PC-3 (cell line): ENCODE data around the gene AFDN. TPM values are rescaled to one million over a fixed set of nuclear protein-coding genes. Genes with fewer than 3 reads are reported as not detected.

Experiments used
- ATAC-seq: fragments of 200-7000 bp; cut with Tn5 transposase; 2 replicates; pipeline ENCODE4 v1.9.1; 2020; ENCODE audit warnings: mild to moderate bottlenecking, moderate library complexity
- BruUV-seq: library from RNA; stranded (reverse); fragments of 400-500 nt; replicated peaks from 2 replicates; lab custom pipeline; 2021; lab: Mats Ljungman, UMichigan
- CTCF ChIA-PET: fragments of 300-600 bp; sonication (Branson Sonifier 250); formaldehyde crosslinking; loops from one replicate; lab custom pipeline; 2022; ENCODE audit warnings: antibody characterized with exemption; lab: Charles Lee
- POLR2A ChIA-PET: fragments of 300-600 bp; sonication (Branson Sonifier 250); formaldehyde crosslinking; loops from one replicate; lab custom pipeline; 2022; ENCODE audit warnings: antibody characterized with exemption; ENCODE audit not compliant: unreplicated experiment; lab: Charles Lee
- DNase-seq: peaks from one replicate; pipeline ENCODE4 v3.0.0-alpha.2; 2015
- H2AFZ ChIP-seq: fragments of 300-600 bp; sonication (generic); 2 replicates; pipeline ENCODE4 v1.6.0; 2016; ENCODE audit warnings: antibody characterized with exemption, low read length
- H3F3A ChIP-seq: fragments of 300-600 bp; sonication (generic); one replicate; pipeline ENCODE4 v1.6.0; 2017; ENCODE audit warnings: antibody characterized with exemption, low read length, control low read depth, mild to moderate bottlenecking; ENCODE audit not compliant: unreplicated experiment
- H3K27ac ChIP-seq: fragments of 300-600 bp; sonication (generic); 2 replicates; pipeline ENCODE4 v1.5.1; 2016; ENCODE audit warnings: mild to moderate bottlenecking, low read length
- H3K27me3 ChIP-seq: fragments of 300-600 bp; sonication (generic); 2 replicates; pipeline ENCODE4 v1.6.1; 2016; ENCODE audit warnings: low read length, mixed read lengths
- H3K36me3 ChIP-seq: fragments of 300-600 bp; sonication (generic); 2 replicates; pipeline ENCODE4 v1.6.1; 2016; ENCODE audit warnings: low read depth, mixed run types, low read length, mixed read lengths
- H3K4me1 ChIP-seq: fragments of 300-600 bp; sonication (generic); 2 replicates; pipeline ENCODE4 v1.5.1; 2016; ENCODE audit warnings: low read length; ENCODE audit not compliant: insufficient read depth
- H3K4me2 ChIP-seq: fragments of 300-600 bp; sonication (generic); 2 replicates; pipeline ENCODE4 v1.6.0; 2016; ENCODE audit warnings: low read length
- H3K4me3 ChIP-seq: fragments of 300-600 bp; sonication (generic); 2 replicates; pipeline ENCODE4 v1.5.1; 2016; ENCODE audit warnings: mild to moderate bottlenecking, low read length, mixed read lengths
- H3K79me2 ChIP-seq: fragments of 300-600 bp; sonication (generic); 2 replicates; pipeline ENCODE4 v1.6.1; 2017; ENCODE audit warnings: low read length, mixed read lengths
- H3K9ac ChIP-seq: fragments of 300-600 bp; sonication (generic); 2 replicates; pipeline ENCODE4 v1.6.0; 2016; ENCODE audit warnings: mild to moderate bottlenecking, low read length
- H3K9me2 ChIP-seq: fragments of 300-600 bp; sonication (generic); replicated peaks from 2 replicates; pipeline ENCODE4 v1.6.1; 2016; ENCODE audit warnings: mixed run types, low read length, mixed read lengths
- H3K9me3 ChIP-seq: fragments of 300-600 bp; sonication (generic); 2 replicates; pipeline ENCODE4 v1.6.1; 2016; ENCODE audit warnings: low read length, mixed read lengths
- H4K20me1 ChIP-seq: fragments of 300-600 bp; sonication (generic); 2 replicates; pipeline ENCODE4 v1.6.1; 2016; ENCODE audit warnings: low read length, mixed read lengths
- EZH2 ChIP-seq: fragments of 300-600 bp; sonication (generic); IDR thresholded peaks from one replicate; pipeline ENCODE4 v1.6.1; 2017; ENCODE audit warnings: antibody characterized with exemption, mild to moderate bottlenecking, low read length; ENCODE audit not compliant: unreplicated experiment
- EZH2phosphoT487 ChIP-seq: fragments of 300-600 bp; sonication (generic); IDR thresholded peaks from 2 replicates; pipeline ENCODE4 v1.6.1; 2018; ENCODE audit warnings: mild to moderate bottlenecking, antibody characterized with exemption, low read length, borderline replicate concordance
- intact Hi-C: fragments of 100-400 bp; cut with micrococcal nuclease; formaldehyde crosslinking; loops from 2 replicates; pipeline ENCODE4 v1.9.0; 2023
- total RNA-seq: library from RNA; depleted of rRNA; stranded (reverse); fragments of >200 nt; gene quantifications from 2 replicates; pipeline ENCODE4 v1.2.3, GENCODE V29; 2014
- TF ChIP-seq, protein P1 (sequence below): fragments of 300-600 bp; sonication (generic); conservative IDR thresholded peaks from 2 replicates; pipeline ENCODE4 v1.5.1; 2017; ENCODE audit warnings: antibody characterized with exemption, low read depth, mild to moderate bottlenecking, low read length

The AFDN gene
- total RNA-seq, 1 experiment from 2014 or later: 37.1 TPM

DNA sequence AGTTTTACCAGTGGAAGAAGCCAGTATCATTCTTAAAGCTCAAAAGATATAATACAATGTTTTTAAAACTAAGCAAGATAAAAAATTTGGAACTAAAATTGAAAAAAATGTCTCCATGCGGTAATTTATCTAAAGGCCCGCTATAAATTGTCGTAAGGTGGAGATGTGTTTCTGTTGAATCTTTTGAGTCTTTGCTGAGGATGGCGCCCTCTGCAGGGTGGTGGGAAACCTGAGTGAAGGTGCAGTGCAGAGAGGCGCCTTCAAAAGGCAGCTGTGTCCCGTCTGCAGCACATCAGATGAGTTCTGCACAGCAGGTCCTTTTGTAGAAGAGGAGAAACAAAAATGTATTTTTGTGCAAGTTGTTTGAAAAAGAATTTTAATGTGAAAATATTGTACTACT lies 141.4 kb downstream of the AFDN start:
- no peak overlapping the region for H3K4me2 ChIP-seq
- no peaks in the 10 kb centered on the region for H3K9me3 ChIP-seq
- TF ChIP-seq, protein P1, sequence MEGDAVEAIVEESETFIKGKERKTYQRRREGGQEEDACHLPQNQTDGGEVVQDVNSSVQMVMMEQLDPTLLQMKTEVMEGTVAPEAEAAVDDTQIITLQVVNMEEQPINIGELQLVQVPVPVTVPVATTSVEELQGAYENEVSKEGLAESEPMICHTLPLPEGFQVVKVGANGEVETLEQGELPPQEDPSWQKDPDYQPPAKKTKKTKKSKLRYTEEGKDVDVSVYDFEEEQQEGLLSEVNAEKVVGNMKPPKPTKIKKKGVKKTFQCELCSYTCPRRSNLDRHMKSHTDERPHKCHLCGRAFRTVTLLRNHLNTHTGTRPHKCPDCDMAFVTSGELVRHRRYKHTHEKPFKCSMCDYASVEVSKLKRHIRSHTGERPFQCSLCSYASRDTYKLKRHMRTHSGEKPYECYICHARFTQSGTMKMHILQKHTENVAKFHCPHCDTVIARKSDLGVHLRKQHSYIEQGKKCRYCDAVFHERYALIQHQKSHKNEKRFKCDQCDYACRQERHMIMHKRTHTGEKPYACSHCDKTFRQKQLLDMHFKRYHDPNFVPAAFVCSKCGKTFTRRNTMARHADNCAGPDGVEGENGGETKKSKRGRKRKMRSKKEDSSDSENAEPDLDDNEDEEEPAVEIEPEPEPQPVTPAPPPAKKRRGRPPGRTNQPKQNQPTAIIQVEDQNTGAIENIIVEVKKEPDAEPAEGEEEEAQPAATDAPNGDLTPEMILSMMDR: peak; percentile 63
- no peak for TF ChIP-seq EZH2
- BruUV-seq: no TSS peak
- H3K27me3 ChIP-seq: no peaks in the 10 kb centered on the region
- no peaks in the 10 kb centered on the region for H3K9me2 ChIP-seq
- H3F3A ChIP-seq: no peaks in the 10 kb centered on the region
- intact Hi-C loops: no loop called here
- ATAC-seq (no peak; the same call in 1 of the 2 replicates), DNase-seq (peak; percentile 31)
- H3K4me3 ChIP-seq: no peak overlapping the region
- no peaks in the 10 kb centered on the region; the same call in 1 of the 2 replicates for H3K36me3 ChIP-seq
- POLR2A ChIA-PET: no interaction called here
- H3K79me2 ChIP-seq: no peaks in the 10 kb centered on the region
- no peak overlapping the region for H3K9ac ChIP-seq
- H2AFZ ChIP-seq: no peak overlapping the region
- no peaks in the 10 kb centered on the region for H4K20me1 ChIP-seq
- CTCF ChIA-PET: no interaction called here
- no peak overlapping the region for H3K27ac ChIP-seq
- H3K4me1 ChIP-seq: no peaks in the 10 kb centered on the region

DNA sequence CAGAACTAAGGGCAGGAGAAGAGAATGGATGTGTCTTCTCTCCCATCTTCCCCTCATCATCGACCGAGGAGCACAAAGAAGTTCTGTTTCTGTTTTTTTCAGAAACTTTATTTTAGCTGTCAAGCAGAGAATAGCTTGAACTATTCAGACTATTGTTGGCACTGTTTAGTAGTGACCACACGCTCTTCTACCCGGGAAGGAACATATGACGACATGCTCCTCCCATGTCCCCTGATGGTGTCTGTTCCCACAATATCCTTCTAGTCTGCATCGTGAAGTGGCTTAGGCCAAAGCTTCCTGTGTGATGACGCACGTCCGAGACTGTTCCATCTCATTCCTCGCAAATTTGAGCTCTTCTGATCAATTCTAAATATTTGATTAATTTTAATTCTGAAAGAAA lies 143.5 kb downstream of the AFDN start:
- H3K4me1 ChIP-seq: peaks cover 8% of the 10 kb centered on the region; the same call in 1 of the 2 replicates
- ATAC-seq (no peak), DNase-seq (no peak)
- H3K4me3 ChIP-seq: no peak overlapping the region
- no peaks in the 10 kb centered on the region for H3K79me2 ChIP-seq
- H3K27me3 ChIP-seq: no peaks in the 10 kb centered on the region
- TF ChIP-seq EZH2 (no peak), EZH2phosphoT487 (no peak)
- TF ChIP-seq, protein P1: no peak
- H2AFZ ChIP-seq: no peak overlapping the region
- ChIA-PET CTCF (no interaction called here), POLR2A (no interaction called here)
- H3K36me3 ChIP-seq: no peaks in the 10 kb centered on the region; the same call in 1 of the 2 replicates
- no peaks in the 10 kb centered on the region for H3F3A ChIP-seq
- no peaks in the 10 kb centered on the region for H4K20me1 ChIP-seq
- intact Hi-C loops: no loop called here
- no peak overlapping the region for H3K27ac ChIP-seq
- H3K9ac ChIP-seq: no peak overlapping the region
- no peaks in the 10 kb centered on the region for H3K9me3 ChIP-seq
- no peak overlapping the region for H3K4me2 ChIP-seq
- no peaks in the 10 kb centered on the region for H3K9me2 ChIP-seq
- no TSS peak for BruUV-seq

DNA sequence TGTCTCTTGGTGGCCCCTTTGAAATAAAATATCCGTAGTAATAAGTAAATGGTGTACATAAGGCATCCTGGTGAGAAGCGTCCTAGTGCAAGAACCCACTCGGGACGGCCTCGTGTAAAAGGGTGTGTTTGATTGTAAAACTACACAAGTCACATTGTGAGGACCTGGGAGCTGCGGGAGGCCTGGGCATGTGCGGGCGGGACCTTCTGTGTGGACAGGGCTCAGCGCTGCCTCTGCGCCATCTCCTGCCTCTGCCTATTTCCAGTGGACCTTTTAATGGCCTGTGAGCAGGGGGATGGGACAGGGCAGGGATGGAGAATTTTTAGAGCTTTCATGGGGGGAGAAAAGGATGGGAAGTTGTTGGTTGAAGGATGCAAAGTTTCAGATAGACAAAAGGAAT lies 145.5 kb downstream of the AFDN start:
- Histone ChIP-seq H4K20me1 (no peaks in the 10 kb centered on the region), H3K9me2 (no peaks in the 10 kb centered on the region), H3K4me2 (no peak overlapping the region), H3K9ac (no peak overlapping the region), H3K4me1 (peaks cover 10% of the 10 kb centered on the region; the same call in 1 of the 2 replicates), H3K27me3 (no peaks in the 10 kb centered on the region), H3K27ac (no peak overlapping the region), H2AFZ (no peak overlapping the region), H3K79me2 (no peaks in the 10 kb centered on the region), H3K9me3 (no peaks in the 10 kb centered on the region), H3K4me3 (no peak overlapping the region), H3K36me3 (no peaks in the 10 kb centered on the region; the same call in 1 of the 2 replicates), H3F3A (no peaks in the 10 kb centered on the region)
- no TSS peak for BruUV-seq
- ATAC-seq: no peak
- ChIA-PET POLR2A (interaction anchor here (0.5 kb wide), 1 partner anchor 859 kb away, joined by 9 read pairs; no protein-coding TSS in a partner anchor), CTCF (no interaction called here)
- TF ChIP-seq, protein P1: no peak
- TF ChIP-seq EZH2phosphoT487 (no peak), EZH2 (no peak)
- DNase-seq: no peak
- intact Hi-C loops: no loop called here
